Measurements from ENCODE around the gene WIPF2.

Gene WIPF2

DNA sequence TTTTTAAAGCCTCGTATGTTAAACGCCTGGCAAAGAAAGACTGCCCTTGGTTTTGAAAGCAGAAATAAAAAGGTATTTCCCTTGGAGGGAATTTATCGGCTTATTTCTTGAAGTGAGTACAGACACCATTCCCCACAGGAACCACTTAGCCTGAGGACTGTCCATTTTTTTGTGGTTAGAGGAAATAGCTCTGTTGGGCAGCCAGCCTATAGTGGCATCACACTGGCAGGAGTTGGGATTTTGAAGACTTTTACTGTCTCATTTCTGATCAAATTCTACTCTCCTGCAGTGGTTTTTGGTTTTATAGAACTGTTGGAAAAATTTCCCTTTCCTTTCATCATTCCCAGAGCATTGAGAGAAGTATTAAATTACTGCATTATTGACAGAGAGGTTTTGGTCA lies 34.5 kb downstream of the WIPF2 start:
- DNase-seq: no peak

DNA sequence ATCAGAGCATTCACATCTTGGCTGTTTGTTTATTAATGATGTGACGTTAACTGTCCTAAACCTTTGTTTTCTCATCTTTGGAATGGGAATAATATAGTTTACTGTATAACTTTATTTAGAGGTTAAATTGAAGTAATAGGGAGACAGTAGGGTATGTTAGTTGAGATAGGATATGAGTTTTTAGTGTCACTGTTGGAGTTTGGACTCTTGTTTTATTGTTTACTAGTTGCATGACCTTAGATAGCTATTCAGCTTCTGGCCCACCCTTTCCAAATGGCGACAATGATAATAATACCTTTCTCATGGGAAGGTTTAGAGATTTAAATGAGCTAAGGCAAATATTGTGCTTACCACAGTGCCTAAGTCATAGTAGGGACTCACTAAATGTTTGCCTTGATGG lies 40.4 kb downstream of the WIPF2 start:
- no peak for DNase-seq

DNA sequence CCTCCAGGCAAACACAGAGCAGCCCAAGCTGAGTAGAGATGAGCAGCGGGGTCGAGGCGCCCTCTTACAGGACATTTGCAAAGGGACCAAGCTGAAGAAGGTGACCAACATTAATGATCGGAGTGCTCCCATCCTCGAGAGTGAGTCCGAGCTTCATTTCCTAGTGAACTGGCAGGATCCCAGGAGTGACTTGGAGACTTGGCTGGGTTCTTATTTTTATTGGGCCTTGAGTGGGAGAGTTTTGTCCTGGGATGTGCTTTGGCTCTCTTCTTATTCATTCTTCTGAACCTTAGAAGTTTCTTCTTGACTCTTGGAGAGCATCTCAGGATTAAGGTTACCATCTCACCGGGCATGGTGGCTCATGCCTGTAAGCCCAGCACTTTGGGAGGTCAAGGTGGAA lies 41.4 kb downstream of the WIPF2 start:
- no peak for DNase-seq

DNA sequence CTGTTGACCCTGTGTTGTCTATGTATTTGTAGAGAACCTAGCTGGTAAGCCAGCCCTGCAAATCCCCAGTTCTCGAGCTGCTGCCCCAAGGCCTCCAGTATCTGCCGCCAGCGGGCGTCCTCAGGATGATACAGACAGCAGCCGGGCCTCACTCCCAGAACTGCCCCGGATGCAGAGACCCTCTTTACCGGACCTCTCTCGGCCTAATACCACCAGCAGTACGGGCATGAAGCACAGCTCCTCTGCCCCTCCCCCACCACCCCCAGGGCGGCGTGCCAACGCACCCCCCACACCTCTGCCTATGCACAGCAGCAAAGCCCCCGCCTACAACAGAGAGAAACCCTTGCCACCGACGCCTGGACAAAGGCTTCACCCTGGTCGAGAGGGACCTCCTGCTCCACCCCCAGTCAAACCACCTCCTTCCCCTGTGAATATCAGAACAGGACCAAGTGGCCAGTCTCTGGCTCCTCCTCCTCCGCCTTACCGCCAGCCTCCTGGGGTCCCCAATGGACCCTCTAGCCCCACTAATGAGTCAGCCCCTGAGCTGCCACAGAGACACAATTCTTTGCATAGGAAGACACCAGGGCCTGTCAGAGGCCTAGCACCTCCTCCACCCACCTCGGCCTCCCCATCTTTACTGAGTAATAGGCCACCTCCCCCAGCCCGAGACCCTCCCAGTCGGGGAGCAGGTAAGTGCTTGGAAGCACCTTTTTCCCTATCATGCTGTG lies 45.5 kb downstream of the WIPF2 start:
- DNase-seq: no peak

DNA sequence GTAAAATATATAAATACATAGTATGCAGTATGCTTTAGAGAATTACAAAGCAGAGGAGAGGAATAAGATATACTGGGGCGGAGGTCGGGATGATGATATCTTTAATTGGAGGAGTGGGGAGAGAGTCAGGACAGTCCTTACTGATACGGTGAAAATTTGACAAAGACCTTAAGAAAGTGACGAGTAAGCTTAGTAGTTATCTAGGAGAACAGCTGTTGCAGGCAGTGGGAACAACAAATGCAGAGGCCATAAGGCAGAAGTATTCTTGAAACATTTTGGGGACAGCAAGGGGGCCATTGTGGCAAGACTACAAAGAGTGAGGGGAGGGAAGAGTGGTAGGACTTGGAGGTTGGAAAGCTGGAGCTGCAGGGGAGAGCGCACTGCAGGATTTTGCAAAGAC lies 46.2 kb downstream of the WIPF2 start:
- no peak for DNase-seq

DNA sequence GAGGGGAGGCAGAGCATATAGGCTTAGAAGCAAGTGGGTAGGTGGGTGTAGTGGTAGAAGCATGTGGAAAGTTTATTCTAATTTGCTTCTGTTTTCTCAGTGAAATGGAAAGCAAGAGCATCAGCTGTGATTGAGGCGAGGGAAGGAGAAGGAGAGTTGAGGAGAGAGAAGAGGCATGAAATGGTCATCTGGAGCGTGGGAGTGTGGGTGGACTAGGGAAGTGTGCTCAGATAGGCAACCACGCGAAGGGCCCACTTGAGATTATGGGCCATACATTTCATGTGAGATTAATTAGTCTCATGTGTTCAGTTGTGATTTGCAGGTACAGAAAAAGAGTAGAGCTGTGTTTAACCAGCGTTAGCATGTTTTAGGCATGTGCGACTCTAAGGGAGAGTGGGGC lies 47.8 kb downstream of the WIPF2 start:
- DNase-seq: no peak

DNA sequence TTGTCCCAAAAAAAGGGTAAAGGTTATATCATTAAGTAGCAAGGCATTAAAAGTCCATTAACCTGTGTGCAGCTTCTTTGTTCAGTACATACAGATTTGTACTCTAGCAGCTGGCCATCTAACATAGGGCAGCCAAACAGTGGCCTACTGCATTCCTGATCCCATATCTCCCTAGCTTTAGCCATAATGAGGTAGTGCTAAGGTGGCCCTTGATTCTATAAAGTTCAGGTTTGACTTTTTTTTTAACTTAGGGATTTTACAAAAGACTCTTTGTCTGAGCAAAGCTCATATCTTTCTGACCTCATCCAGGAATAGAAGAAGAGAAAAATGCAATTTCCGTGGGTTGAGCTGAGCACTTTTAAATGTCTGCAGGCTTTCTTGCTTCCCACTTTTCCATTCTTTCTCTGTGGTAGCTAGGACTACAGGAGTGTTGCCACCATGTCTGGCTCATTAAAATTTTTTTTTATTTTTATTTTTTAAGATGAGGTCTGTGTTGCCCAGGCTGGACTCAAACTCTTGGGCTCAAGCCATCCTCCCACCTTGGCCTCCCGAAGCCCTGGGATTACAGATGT lies 49.1 kb downstream of the WIPF2 start:
- DNase-seq: no peak

DNA sequence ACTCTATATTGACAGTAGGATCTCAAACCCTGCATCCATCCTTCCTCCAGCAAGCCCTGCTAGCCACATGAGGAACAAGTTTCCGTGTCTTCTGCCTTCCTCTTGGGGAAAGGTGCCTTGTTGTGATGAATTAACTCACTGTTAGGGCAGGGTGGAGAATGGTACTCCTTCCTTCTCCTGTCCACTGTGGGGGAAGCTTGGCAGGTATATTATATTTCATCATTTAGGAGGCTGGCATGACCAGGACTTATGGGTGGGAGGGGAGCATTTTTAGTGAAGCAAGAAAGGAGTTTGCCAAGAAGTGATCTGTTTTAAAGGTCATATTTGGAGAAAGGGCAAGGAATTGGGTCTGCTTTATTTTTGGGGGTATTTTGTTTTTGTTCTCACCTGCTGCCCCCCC lies 59.3 kb downstream of the WIPF2 start:
- DNase-seq: no peak

DNA sequence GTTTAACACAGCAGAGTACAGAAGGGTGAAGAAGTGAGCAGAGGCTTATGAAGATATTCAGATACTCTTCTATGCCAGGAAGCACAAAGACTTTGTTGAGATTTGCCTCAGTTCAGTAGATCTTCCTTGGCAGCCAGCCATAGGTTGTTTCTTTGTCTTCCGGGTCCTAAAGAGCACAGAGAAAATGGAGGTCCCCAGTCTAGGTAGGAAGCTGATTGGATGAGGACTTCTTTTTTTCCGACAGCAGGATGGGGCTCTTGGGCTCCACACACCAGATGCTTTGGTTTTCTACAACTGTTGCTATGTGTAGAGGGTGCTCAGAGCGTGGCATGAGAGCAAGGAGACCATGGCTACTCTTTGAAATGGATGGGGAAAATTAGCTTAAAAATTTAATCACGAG lies 60.3 kb downstream of the WIPF2 start:
- DNase-seq: no peak

DNA sequence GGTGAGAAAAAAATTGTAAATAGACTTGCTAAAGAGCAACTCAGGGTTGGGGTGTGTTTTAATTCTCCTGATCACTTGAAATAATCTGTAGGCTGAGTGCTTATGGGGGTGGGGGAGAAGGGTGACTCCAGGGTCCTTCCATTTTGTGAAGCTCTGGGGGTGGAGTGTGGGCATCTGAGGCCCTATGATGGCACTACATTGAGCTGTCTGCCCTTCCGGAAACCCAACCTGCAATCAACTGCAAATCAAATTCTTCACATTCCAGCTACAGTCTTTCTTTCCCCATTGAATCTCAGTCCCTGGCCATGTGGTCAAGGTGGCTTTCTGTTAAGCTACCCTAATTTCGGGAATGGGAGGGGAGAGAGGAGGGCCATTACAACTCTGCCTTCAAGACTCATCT lies 62.6 kb downstream of the WIPF2 start:
- DNase-seq: no peak

DNA sequence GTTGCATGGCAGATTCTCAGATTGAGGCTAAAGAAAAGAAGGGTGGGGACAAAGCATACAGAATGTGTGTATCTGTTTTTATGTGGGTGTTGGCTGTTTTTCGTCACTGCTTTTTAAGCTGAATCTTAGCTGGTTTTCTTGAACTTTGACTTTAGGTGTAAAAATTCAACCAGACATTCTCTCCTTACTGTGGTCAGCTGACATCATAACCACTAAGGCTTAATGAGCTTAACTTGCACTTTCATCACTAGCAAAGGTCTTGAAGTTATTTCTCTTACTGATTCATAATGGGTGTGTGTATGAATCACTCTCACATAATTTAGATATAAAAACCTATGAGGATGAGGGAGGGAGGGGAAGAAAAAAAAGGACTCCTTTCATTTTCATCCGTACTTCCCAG lies 64.6 kb downstream of the WIPF2 start:
- no peak for DNase-seq

DNA sequence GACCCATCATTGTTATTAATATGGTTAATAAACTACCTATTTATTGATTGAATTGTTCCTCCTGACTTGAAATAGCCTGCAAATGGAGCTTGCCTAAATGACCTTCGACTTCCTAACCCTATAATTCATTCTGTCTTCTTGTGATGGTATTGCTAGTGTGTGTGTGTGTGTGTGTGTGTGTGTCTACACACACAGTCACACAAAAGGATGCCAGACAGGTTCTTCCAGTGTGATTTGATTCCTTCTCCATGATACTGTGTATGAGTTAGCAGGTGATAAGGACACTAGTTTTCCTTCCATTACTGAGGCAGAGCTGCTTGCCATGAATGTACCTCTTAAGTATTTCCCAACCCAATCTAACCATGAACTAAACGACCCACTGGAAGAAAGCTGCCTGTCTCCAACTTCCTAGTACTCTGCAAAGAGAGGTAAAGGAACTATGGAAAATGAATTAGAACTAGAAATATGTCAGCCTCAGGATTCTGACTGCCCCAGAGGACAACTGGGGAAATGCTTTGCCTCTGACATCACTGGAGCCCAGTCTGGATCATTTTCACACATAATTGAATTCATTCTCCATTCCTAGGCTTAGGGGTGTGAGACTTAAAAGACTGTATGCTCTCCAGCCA lies 65.1 kb downstream of the WIPF2 start:
- no peak for DNase-seq

DNA sequence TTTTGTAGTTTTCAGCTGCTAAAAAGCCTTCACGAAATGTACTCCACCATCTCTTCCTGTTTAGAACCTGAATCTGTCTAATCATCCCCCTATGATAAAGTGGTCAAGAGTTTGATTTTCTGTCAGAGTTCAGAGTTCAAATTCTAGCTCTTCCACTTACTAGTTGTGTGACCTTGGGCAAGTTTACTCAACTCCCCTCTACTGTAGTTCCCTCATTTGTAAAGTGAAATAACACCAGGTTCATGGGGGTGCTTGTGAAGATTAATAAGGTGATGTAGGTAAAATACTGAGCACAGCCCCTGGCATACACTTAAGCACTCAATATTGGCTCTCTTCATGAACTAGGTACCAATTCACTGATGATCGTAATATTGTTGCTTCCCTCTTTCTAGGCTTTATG lies 67.4 kb downstream of the WIPF2 start:
- DNase-seq: no peak

DNA sequence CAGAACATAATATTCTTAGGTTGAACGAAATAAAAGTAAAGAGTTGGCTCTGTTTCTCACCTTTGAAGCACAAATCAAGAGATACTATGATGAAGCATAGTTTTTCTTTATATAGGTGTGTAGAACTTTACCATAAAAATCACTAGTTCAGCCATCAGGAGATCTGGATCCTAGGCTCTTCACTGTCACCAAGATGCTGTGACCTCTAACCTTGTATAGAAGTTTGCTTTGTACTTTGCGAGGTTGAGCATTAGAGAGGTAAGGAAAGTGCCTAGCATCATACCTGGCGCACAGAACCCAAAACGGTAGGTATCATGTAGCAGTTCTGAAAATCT lies 68.0 kb downstream of the WIPF2 start:
- DNase-seq: no peak

DNA sequence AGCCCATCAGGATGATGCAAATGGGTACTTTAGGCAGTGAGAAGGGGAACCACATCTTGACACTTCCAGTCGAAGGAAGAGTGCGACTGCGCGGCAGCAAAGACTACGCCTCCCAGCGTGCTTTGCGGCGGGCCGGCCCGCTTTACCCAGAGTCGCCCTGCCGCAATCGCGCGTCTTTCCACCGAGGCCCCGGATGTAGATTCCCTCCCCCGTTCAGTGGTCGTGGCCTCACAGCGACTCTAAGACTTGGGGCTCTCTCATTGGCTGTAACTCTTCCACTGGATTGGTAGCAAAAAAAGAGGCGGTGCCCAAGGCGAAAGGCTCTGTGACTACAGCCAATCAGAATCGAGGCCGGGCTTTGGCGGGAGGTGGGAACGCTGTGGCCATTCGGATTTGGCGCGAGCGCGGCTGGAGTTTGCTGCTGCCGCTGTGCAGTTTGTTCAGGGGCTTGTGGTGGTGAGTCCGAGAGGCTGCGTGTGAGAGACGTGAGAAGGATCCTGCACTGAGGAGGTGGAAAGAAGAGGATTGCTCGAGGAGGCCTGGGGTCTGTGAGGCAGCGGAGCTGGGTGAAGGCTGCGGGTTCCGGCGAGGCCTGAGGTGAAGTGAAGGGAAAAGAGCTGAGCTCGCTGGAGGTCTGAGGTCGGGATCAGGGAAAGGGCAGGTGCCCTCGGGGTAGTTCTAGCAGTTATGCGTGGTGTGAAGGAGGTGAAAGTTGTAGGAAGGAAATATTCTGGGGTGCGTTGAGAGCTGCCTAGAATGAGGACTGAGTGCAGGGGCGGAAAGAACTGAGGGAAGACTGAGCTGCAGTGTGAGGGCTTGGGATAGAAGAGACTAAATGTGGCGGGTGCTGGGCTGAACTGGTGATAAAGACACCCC lies 68.6 kb downstream of the WIPF2 start, which contains the start of gene CDC6:
TSS of gene CDC6 (plus strand) at position 386 of the 876 bp plus-strand sequence. CDS start 1,542 bp downstream, outside the sequence.
- DNase-seq: peak; percentile 99

DNA sequence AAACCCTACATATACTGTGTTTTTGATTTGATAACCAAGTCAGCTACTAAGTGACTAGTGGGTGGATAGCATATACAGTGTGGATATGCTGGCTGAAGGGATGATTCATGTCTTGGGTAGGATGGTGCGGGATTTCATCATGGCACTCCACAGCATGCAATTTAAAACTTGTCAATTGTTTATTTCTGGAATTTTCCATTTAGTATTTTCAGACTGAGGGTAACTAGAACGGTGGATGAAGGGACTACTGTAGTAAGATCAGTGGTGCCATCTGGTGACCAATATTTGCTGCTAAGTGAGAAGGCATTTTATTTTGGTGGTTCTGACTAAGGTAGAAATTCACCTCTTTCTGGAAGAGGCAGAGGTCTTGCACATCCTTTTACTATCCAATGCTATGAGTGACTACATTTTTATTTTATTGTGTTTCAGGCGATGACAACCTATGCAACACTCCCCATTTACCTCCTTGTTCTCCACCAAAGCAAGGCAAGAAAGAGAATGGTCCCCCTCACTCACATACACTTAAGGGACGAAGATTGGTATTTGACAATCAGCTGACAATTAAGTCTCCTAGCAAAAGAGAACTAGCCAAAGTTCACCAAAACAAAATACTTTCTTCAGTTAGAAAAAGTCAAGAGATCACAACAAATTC lies 71.7 kb downstream of the WIPF2 start:
- no peak for DNase-seq

DNA sequence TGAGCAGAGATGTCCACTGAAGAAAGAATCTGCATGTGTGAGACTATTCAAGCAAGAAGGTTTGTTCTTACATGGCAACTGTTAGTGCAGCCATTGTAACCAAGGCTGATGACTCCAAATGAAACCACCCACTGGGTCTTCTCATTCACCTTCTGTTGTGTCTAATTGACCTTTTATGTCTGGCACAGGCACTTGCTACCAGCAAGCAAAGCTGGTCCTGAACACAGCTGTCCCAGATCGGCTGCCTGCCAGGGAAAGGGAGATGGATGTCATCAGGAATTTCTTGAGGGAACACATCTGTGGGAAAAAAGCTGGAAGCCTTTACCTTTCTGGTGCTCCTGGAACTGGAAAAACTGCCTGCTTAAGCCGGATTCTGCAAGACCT lies 72.2 kb downstream of the WIPF2 start:
- DNase-seq: no peak

DNA sequence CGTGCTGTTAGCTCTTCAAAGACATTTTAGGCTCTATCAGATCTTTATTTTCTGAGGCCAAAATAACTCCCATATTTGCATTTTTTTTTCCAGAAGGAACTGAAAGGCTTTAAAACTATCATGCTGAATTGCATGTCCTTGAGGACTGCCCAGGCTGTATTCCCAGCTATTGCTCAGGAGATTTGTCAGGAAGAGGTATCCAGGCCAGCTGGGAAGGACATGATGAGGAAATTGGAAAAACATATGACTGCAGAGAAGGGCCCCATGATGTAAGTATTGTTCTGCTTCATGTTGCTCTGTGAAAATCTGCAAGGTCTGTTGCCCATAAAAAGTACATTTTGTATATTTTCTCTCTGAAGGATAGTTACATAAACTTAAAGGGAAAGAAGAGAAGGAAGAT lies 74.3 kb downstream of the WIPF2 start:
- no peak for DNase-seq

DNA sequence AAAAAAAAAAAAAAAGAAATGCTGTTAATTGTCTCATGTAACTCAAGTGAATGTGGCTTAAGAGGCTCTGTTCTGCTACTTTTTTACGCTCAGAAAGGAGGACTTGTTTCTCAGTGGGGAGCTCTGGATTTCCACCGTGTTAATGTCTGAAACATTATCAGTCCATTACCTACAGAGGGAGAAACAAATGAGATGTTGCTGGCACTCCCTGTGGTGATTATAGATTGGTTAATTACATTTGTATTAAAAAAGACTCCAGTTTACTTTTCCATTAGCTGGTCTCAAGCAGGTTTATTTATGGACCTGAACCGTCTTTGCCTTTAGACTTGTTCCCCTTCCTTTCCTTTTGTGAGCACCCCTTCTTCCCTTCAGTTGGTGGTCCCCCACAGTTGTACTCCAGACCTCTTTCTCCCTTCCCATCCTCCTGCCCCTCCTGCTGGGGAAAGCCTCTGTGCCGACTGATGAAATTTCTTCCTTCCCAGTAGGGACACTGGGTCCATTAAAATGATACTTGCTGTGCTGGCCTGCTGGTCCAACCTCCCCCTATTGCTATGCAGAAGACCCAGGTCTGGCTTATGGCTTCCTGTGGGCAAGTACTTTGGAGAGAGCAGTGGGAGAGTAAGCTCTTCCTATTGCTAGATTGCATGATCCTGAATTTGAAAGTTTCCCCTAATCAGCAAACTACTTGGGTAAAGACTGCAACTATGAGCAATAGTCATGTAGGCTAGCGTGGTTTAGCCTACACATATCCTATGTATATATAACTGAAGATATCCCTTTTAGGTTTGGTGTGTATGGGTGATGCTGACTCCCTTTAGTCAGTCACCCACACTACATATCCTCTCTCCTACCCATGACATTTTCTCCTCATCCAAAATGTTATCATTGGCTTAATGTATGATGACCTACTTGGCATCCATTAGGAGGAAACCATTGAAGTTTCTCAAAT lies 76.7 kb downstream of the WIPF2 start:
- DNase-seq: no peak

DNA sequence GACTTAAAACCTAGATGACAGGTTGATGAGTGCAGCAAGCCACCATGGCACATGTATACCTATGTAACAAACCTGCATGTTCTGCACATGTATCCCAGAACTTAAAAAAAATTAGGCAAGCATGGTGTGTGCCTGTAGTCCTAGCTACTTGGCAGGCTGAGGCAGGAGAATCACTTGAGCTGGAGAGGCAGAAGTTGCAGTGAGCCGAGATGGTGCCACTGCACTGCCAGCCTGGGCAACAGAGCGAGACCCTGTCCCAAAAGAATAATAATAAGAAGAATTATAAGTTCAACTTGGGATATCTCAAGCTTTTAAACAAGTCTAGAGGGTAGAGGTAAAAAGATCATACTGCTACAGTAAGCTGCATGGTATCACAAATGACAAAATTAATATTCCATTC lies 78.4 kb downstream of the WIPF2 start:
- no peak for DNase-seq

DNA sequence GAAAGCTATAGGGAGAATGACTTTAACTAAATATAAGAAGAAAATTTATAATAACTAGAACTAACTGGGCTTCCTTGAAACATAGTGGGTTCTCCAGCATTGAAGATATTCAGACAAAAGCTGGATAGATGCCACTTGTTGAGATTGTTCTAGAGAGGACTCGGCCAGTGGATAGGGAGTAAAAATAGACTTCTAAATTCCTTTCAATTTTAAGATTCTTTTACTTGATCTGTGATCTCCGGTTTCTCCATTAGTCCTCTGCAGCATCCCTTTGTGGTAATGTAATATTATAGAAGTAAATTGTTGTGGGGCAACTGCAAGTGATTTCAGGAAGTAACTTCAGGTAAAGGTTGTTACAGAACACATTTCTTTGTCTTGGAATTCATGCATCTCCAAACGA lies 79.6 kb downstream of the WIPF2 start:
- DNase-seq: no peak

Data from effector CD4-positive, alpha-beta T cell (primary cell).